SK-N-MC (cell line): Measurements from ENCODE around the gene DLX6.

Experiments used
- EZH2 ChIP-seq: fragments of 200-600 bp; sonication (generic); IDR thresholded peaks from one replicate; pipeline ENCODE4 v1.6.1; 2017; ENCODE audit warnings: antibody characterized with exemption
- FOXP2 ChIP-seq: optimal IDR thresholded peaks from 2 replicates; pipeline ENCODE3; 2011; ENCODE audit warnings: mild to moderate bottlenecking, moderate library complexity; ENCODE audit not compliant: insufficient read depth; ENCODE audit errors: extremely low read length, control extremely low read depth
- POLR2AphosphoS5 ChIP-seq: IDR thresholded peaks from 2 replicates; pipeline ENCODE4 v1.6.1; 2012; ENCODE audit warnings: mild to moderate bottlenecking, low read depth, low read length, borderline replicate concordance

DNA sequence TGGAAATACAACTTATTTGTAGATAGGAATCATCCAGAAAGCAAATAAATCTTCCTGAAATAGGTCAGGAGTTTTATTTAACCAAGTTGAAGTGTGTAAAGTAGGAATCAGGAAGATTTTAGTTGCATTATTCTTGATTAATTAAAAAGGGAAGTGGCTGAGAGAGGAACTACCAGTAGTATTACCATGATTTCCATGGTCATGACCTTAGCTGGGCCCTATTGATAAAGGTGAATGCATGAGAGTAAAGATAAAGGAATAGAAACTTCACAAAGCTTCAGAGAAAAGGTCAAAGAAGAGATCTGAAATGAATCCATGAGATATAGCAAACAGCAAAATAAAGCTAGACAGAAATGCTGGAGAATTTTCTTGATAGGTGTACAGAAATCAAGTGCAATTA, 46.2 kb upstream of the DLX6 start:
- no peak for TF ChIP-seq POLR2AphosphoS5
- no peak for TF ChIP-seq EZH2
- no peak for TF ChIP-seq FOXP2
